PC-3 (cell line): ENCODE measurements around the gene GOLM1.

Experiments
- EZH2 ChIP-seq: fragments of 300-600 bp; sonication (generic); IDR thresholded peaks from one replicate; pipeline ENCODE4 v1.6.1; 2017; ENCODE audit warnings: antibody characterized with exemption, mild to moderate bottlenecking, low read length; ENCODE audit not compliant: unreplicated experiment
- EZH2phosphoT487 ChIP-seq: fragments of 300-600 bp; sonication (generic); IDR thresholded peaks from 2 replicates; pipeline ENCODE4 v1.6.1; 2018; ENCODE audit warnings: mild to moderate bottlenecking, antibody characterized with exemption, low read length, borderline replicate concordance
- TF ChIP-seq, protein P1 (sequence below): fragments of 300-600 bp; sonication (generic); conservative IDR thresholded peaks from 2 replicates; pipeline ENCODE4 v1.5.1; 2017; ENCODE audit warnings: antibody characterized with exemption, low read depth, mild to moderate bottlenecking, low read length

DNA sequence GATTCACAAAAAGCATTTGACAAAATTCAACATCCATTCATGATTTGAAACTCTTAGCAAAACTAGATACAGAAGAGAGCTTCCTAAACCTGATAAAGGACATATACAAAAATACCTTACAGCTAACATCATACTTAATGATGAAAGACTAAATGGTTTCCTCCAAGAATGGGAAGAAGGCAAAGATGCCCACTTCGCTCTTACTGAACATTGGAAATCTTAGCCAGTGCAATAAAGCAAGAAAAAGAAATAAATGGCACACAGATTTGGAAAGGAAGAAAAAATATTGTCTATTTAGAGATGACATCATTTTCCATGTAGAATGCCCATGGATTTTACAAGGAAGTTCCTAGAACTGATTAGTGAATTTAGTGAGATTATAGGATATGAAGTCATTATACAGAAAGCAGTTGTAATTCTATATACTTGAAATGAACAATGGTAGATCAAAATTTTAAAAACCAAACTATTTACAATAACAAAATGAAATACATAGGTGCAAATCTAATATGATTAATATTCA is 94.0 kb downstream of the GOLM1 start:
- TF ChIP-seq, protein P1, sequence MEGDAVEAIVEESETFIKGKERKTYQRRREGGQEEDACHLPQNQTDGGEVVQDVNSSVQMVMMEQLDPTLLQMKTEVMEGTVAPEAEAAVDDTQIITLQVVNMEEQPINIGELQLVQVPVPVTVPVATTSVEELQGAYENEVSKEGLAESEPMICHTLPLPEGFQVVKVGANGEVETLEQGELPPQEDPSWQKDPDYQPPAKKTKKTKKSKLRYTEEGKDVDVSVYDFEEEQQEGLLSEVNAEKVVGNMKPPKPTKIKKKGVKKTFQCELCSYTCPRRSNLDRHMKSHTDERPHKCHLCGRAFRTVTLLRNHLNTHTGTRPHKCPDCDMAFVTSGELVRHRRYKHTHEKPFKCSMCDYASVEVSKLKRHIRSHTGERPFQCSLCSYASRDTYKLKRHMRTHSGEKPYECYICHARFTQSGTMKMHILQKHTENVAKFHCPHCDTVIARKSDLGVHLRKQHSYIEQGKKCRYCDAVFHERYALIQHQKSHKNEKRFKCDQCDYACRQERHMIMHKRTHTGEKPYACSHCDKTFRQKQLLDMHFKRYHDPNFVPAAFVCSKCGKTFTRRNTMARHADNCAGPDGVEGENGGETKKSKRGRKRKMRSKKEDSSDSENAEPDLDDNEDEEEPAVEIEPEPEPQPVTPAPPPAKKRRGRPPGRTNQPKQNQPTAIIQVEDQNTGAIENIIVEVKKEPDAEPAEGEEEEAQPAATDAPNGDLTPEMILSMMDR = no peak
- no peak for TF ChIP-seq EZH2
- no peak for TF ChIP-seq EZH2phosphoT487
